Measurements from ENCODE around the gene TLE4.
"Not testable (repeated sequence)": the region's sequence is repeated elsewhere in the genome, so short reads cannot be mapped to it uniquely, and the experiment has no call there.

Gene TLE4

GRCh38 chr9:79639354-79639753 is 67.6 kb downstream of the TLE4 start:
- DNase-seq, result no peak

- not testable (repeated sequence) for DNase-seq
These were observed 68.3 kb downstream of the TLE4 start for GRCh38 chr9:79640067-79640466.

GRCh38 chr9:79641070-79641469 is 69.3 kb downstream of the TLE4 start:
- no peak for DNase-seq

- no peak for DNase-seq
These were observed 70.9 kb downstream of the TLE4 start for GRCh38 chr9:79642671-79643070.

- DNase-seq, result no peak
These were observed 72.3 kb downstream of the TLE4 start for GRCh38 chr9:79644048-79644447.

GRCh38 chr9:79644601-79645000 is 72.8 kb downstream of the TLE4 start:
- no peak for DNase-seq

- DNase-seq, result no peak
These were observed 73.3 kb downstream of the TLE4 start for GRCh38 chr9:79645110-79645509.

- no peak for DNase-seq
These were observed 74.3 kb downstream of the TLE4 start for GRCh38 chr9:79646096-79646495.

GRCh38 chr9:79651251-79651795 is 79.6 kb downstream of the TLE4 start:
- no peak for DNase-seq

- DNase-seq, result no peak
These were observed 80.8 kb downstream of the TLE4 start for GRCh38 chr9:79652598-79652997.

GRCh38 chr9:79654591-79655382 is 83.0 kb downstream of the TLE4 start:
- not testable (repeated sequence) for DNase-seq

- DNase-seq, result no peak
These were observed 83.8 kb downstream of the TLE4 start for GRCh38 chr9:79655551-79655950.

- no peak for DNase-seq
These were observed 84.4 kb downstream of the TLE4 start for GRCh38 chr9:79656169-79656568.

GRCh38 chr9:79657891-79658290 is 86.1 kb downstream of the TLE4 start:
- no peak for DNase-seq

- no peak for DNase-seq
These were observed 87.2 kb downstream of the TLE4 start for GRCh38 chr9:79658926-79659325.

- DNase-seq, result no peak
These were observed 88.8 kb downstream of the TLE4 start for GRCh38 chr9:79660615-79661014.

- DNase-seq, result no peak
These were observed 89.5 kb downstream of the TLE4 start for GRCh38 chr9:79661279-79661678.

- no peak for DNase-seq
These were observed 90.2 kb downstream of the TLE4 start for GRCh38 chr9:79661886-79662536.

GRCh38 chr9:79662537-79662956 is 90.8 kb downstream of the TLE4 start:
- no peak for DNase-seq

- no peak for DNase-seq
These were observed 91.5 kb downstream of the TLE4 start for GRCh38 chr9:79663300-79663699.

- no peak for DNase-seq
These were observed 92.1 kb downstream of the TLE4 start for GRCh38 chr9:79663878-79664277.

- DNase-seq, result no peak
These were observed 92.6 kb downstream of the TLE4 start for GRCh38 chr9:79664375-79664831.

GRCh38 chr9:79665369-79665768 is 93.6 kb downstream of the TLE4 start:
- no peak for DNase-seq

- DNase-seq, result no peak
These were observed 94.2 kb downstream of the TLE4 start for GRCh38 chr9:79665931-79666330.

Data from activated T-cell treated with anti-CD3 and anti-CD28 coated beads, Interleukin-2, amount 50 U/mL, for 48 hours (primary cell).